RCC 7860 (cell line): ENCODE results near the gene USP46.

Experiments used
- DNase-seq: peaks from one replicate; pipeline ENCODE4 v3.0.0-alpha.2; 2015; ENCODE audit warnings: low spot score
- FAIRE-seq: peaks from 2 replicates; lab custom pipeline; 2012; peaks lifted over from hg19 to GRCh38; lab: Jason Lieb, UNC

The USP46 gene

GRCh38 chr4:52576961-52577623, 82.0 kb downstream of the USP46 start:
- no peak for DNase-seq
- no peak for FAIRE-seq

GRCh38 chr4:52576326-52576725, 82.8 kb downstream of the USP46 start:
- no peak for FAIRE-seq

GRCh38 chr4:52575406-52575805, 83.7 kb downstream of the USP46 start:
- DNase-seq (no peak), FAIRE-seq (no peak)

More at GRCh38 chr4:52576326-52576725, 82.8 kb downstream of the USP46 start:
- DNase-seq = no peak

GRCh38 chr4:52574036-52574435, 85.1 kb downstream of the USP46 start:
- no peak for FAIRE-seq
- DNase-seq = no peak

GRCh38 chr4:52573551-52573950, 85.5 kb downstream of the USP46 start:
- FAIRE-seq = no peak
- DNase-seq = no peak

- FAIRE-seq = no peak
- peak; percentile 15 for DNase-seq
Measured at GRCh38 chr4:52572936-52573485, 86.1 kb downstream of the USP46 start.

- DNase-seq (no peak), FAIRE-seq (no peak)
Measured at GRCh38 chr4:52568351-52568750, 90.8 kb downstream of the USP46 start.

- no peak for FAIRE-seq
- DNase-seq = peak; percentile 11
Measured at GRCh38 chr4:52566136-52567031, 92.7 kb downstream of the USP46 start.

- FAIRE-seq (no peak), DNase-seq (no peak)
Measured at GRCh38 chr4:52560844-52561280, 98.2 kb downstream of the USP46 start.

GRCh38 chr4:52555356-52555716, 103.8 kb downstream of the USP46 start:
- DNase-seq = no peak
- no peak for FAIRE-seq

- DNase-seq (no peak), FAIRE-seq (no peak)
Measured at GRCh38 chr4:52554612-52555355, 104.3 kb downstream of the USP46 start.

- DNase-seq (peak; percentile 11), FAIRE-seq (no peak)
Measured at GRCh38 chr4:52552778-52553177, 106.3 kb downstream of the USP46 start.

- DNase-seq (no peak), FAIRE-seq (no peak)
Measured at GRCh38 chr4:52551487-52551886, 107.6 kb downstream of the USP46 start.

- no peak for DNase-seq
- no peak for FAIRE-seq
Measured at GRCh38 chr4:52550186-52550585, 108.9 kb downstream of the USP46 start.

- DNase-seq (no peak), FAIRE-seq (no peak)
Measured at GRCh38 chr4:52548818-52549570, 110.1 kb downstream of the USP46 start.

- DNase-seq (no peak), FAIRE-seq (no peak)
Measured at GRCh38 chr4:52546449-52546848, 112.7 kb downstream of the USP46 start.

GRCh38 chr4:52545099-52546069, 113.7 kb downstream of the USP46 start:
- peak; percentile 24 for FAIRE-seq
- peak; percentile 49 for DNase-seq
